Motor neuron (in vitro differentiated cells): ENCODE results near the gene MAMLD1. TPM values are rescaled to one million over a fixed set of nuclear protein-coding genes. Genes with fewer than 3 reads are reported as not detected.

Experiments
- ATAC-seq, 8 experiments: fragments of 200-7000 bp; cut with Tn5 transposase; replicated peaks in 6 of 8; 2 replicates each; pipeline ENCODE4 v1.8.0; 2021; ENCODE audit warnings: mild to moderate bottlenecking in 8 of 8, moderate library complexity in 8 of 8
- H3K27ac ChIP-seq, 2 donors: fragments of 250-450 bp; sonication (Bioruptor Pico); 2 replicates each; pipeline ENCODE4 v1.9.0; 2021; ENCODE audit warnings: antibody characterized with exemption in 2 of 2, mild to moderate bottlenecking in 2 of 2, moderate library complexity in 1 of 2
- H3K4me1 ChIP-seq, 2 donors: fragments of 250-450 bp; sonication (Bioruptor Pico); replicated peaks in 1 of 2; 2 replicates each; pipeline ENCODE4 v1.6.1; 2021; ENCODE audit warnings: antibody characterized with exemption in 2 of 2, mild to moderate bottlenecking in 2 of 2, moderate library complexity in 1 of 2
- H3K4me3 ChIP-seq, 5 donors: fragments of 250-450 bp; sonication (Bioruptor Pico); 2 replicates each; pipeline ENCODE4 v1.9.0; 2021; ENCODE audit warnings: antibody characterized with exemption in 5 of 5, mild to moderate bottlenecking in 5 of 5, moderate library complexity in 4 of 5
- WGBS, 10 experiments: fragments of 450-650 bp; shearing (Covaris generic); methylation state at CpG; one replicate each; pipeline ENCODE4 v1.0.0; 2022; 5-methylcytosine and 5-hydroxymethylcytosine counted together
- in situ Hi-C, 9 experiments: fragments of 400-800 bp; cut with MboI; loops; one replicate each; pipeline ENCODE4 v1.15.0; 2021; ENCODE audit warnings: low sequenced_read_pairs in 9 of 9, low pct_unique_long_range_greater_than_20kb in 2 of 9; ENCODE audit not compliant: unreplicated experiment in 9 of 9
- total RNA-seq, 8 experiments: library from RNA; unstranded; fragments of 300-600 nt; gene quantifications; 2 replicates each; pipeline versions ENCODE4 v1.2.3 to v1.2.4, GENCODE V29; 2022

The MAMLD1 gene
- total RNA-seq, 8 experiments from 2014 or later = 0.96 to 3.4 (median 1.4) TPM

- no peak overlapping the region for H3K27ac ChIP-seq
- H3K4me3 ChIP-seq = no peak overlapping the region
- no peak for ATAC-seq
- 20 to 83% (median 60%) methylated on average over 1 of the region's 3 CpGs; no CpG with 5 or more reads in 7 of the 10 experiments for WGBS, 10 experiments
- in situ Hi-C loops = no loop called here
- H3K4me1 ChIP-seq = peaks cover 26 to 33% of the 10 kb centered on the region in 2 donors
Measured at GRCh38 chrX:150502091-150502490, 139.0 kb downstream of the MAMLD1 start.

GRCh38 chrX:150502979-150503897 is 140.1 kb downstream of the MAMLD1 start:
- ATAC-seq = no peak
- Histone ChIP-seq H3K4me3 (no peak overlapping the region), H3K4me1 (peaks cover 33 to 34% of the 10 kb centered on the region in 2 donors), H3K27ac (no peak overlapping the region)
- 60 to 100% (median 78%) methylated on average over 1 to 6 of the region's 19 CpGs; no CpG with 5 or more reads in 6 of the 10 experiments for WGBS, 10 experiments
- in situ Hi-C loops = no loop called here

- Histone ChIP-seq H3K4me3 (no peak overlapping the region), H3K4me1 (peaks cover 33 to 34% of the 10 kb centered on the region in 2 donors), H3K27ac (peak overlapping the region in 1 of 2 donors; percentile 38)
- WGBS, 10 experiments = no CpG with 5 or more reads among the region's 5 CpGs
- peak in 1 of 8 experiments; percentile 2 for ATAC-seq
- in situ Hi-C loops = no loop called here
Measured at GRCh38 chrX:150503898-150504219, 140.7 kb downstream of the MAMLD1 start.

GRCh38 chrX:150504397-150505182 is 141.5 kb downstream of the MAMLD1 start:
- peak in 5 of 8 experiments; percentile 67 to 82 (median 78) for ATAC-seq
- in situ Hi-C loops = no loop called here
- peaks cover 33 to 34% of the 10 kb centered on the region in 2 donors for H3K4me1 ChIP-seq

GRCh38 chrX:150506020-150506419 is 142.9 kb downstream of the MAMLD1 start:
- ATAC-seq = no peak
- Histone ChIP-seq H3K27ac (no peak overlapping the region), H3K4me3 (no peak overlapping the region), H3K4me1 (peaks cover 28 to 33% of the 10 kb centered on the region in 2 donors)
- in situ Hi-C loops = no loop called here
- no CpG with 5 or more reads among the region's 2 CpGs for WGBS, 10 experiments

More at GRCh38 chrX:150504397-150505182, 141.5 kb downstream of the MAMLD1 start:
- no peak overlapping the region for H3K4me3 ChIP-seq
- H3K27ac ChIP-seq = peak overlapping the region; percentile 38 to 50
- WGBS, 10 experiments = 17 to 60% (median 40%) methylated on average over 1 to 5 of the region's 9 CpGs; no CpG with 5 or more reads in 5 of the 10 experiments

- Histone ChIP-seq H3K4me1 (peaks cover 23 to 32% of the 10 kb centered on the region in 2 donors), H3K27ac (peak overlapping the region in 1 of 2 donors; percentile 12), H3K4me3 (no peak overlapping the region)
- 0 to 19% methylated on average over 1 to 3 of the region's 6 CpGs; no CpG with 5 or more reads in 8 of the 10 experiments for WGBS, 10 experiments
- ATAC-seq = no peak
- in situ Hi-C loops = no loop called here
Measured at GRCh38 chrX:150506486-150506885, 143.4 kb downstream of the MAMLD1 start.

GRCh38 chrX:150507251-150507856 is 144.2 kb downstream of the MAMLD1 start:
- Histone ChIP-seq H3K4me1 (peaks cover 23 to 32% of the 10 kb centered on the region in 2 donors), H3K27ac (peak overlapping the region in 1 of 2 donors; percentile 71), H3K4me3 (no peak overlapping the region)
- in situ Hi-C loops = no loop called here
- WGBS, 10 experiments = 11 to 12% methylated on average over 5 to 10 of the region's 19 CpGs; no CpG with 5 or more reads in 8 of the 10 experiments
- ATAC-seq = peak in 5 of 8 experiments; percentile 44 to 86 (median 50)

- in situ Hi-C loops = no loop called here
- peaks cover 23 to 32% of the 10 kb centered on the region in 2 donors for H3K4me1 ChIP-seq
- WGBS, 10 experiments = 0% methylated on average over 1 of the region's 5 CpGs; no CpG with 5 or more reads in 9 of the 10 experiments
- no peak overlapping the region for H3K27ac ChIP-seq
- no peak overlapping the region for H3K4me3 ChIP-seq
- ATAC-seq = peak in 1 of 8 experiments; percentile 34
Measured at GRCh38 chrX:150508018-150508417, 144.9 kb downstream of the MAMLD1 start.

- H3K4me3 ChIP-seq = no peak overlapping the region
- in situ Hi-C loops = no loop called here
- H3K27ac ChIP-seq = no peak overlapping the region
- peak in 2 of 8 experiments; percentile 54 to 82 for ATAC-seq
- 0 to 63% methylated on average over 1 to 2 of the region's 16 CpGs; no CpG with 5 or more reads in 8 of the 10 experiments for whole genome bisulfite sequencing, 10 experiments
- H3K4me1 ChIP-seq = peaks cover 22 to 32% of the 10 kb centered on the region in 2 donors
Measured at GRCh38 chrX:150508451-150509367, 145.6 kb downstream of the MAMLD1 start.

- in situ Hi-C loops = no loop called here
- Histone ChIP-seq H3K4me1 (peaks cover 12 to 22% of the 10 kb centered on the region in 2 donors), H3K27ac (no peak overlapping the region), H3K4me3 (no peak overlapping the region)
- 52 to 90% methylated on average over 2 to 4 of the region's 5 CpGs; no CpG with 5 or more reads in 8 of the 10 experiments for WGBS, 10 experiments
- no peak for ATAC-seq
Measured at GRCh38 chrX:150509703-150510102, 146.6 kb downstream of the MAMLD1 start.

- 60 to 90% (median 74%) methylated on average over 1 to 6 of the region's 14 CpGs; no CpG with 5 or more reads in 6 of the 10 experiments for WGBS, 10 experiments
- in situ Hi-C loops = no loop called here
- Histone ChIP-seq H3K4me1 (peaks cover 0 to 6% of the 10 kb centered on the region in 2 donors), H3K27ac (no peak overlapping the region), H3K4me3 (no peak overlapping the region)
- no peak for ATAC-seq
Measured at GRCh38 chrX:150512461-150512901, 149.4 kb downstream of the MAMLD1 start.

- no peak overlapping the region for H3K27ac ChIP-seq
- H3K4me1 ChIP-seq = no peaks in the 10 kb centered on the region
- WGBS, 10 experiments = 32 to 100% (median 44%) methylated on average over 1 to 7 of the region's 9 CpGs; no CpG with 5 or more reads in 6 of the 10 experiments
- in situ Hi-C loops = no loop called here
- no peak for ATAC-seq
- H3K4me3 ChIP-seq = no peak overlapping the region
Measured at GRCh38 chrX:150513544-150513943, 150.4 kb downstream of the MAMLD1 start.
